Measurements from ENCODE around the gene LIX1L. TPM values are rescaled to one million over a fixed set of nuclear protein-coding genes. Genes with fewer than 3 reads are reported as not detected.

The LIX1L gene
- total RNA-seq, 2 experiments from 2014 or later = 21.4 to 21.5 TPM

GRCh38 chr1:145927916-145928643 is 29.7 kb downstream of the LIX1L start:
- Histone ChIP-seq H3K27me3 (ENCODE audit: control insufficient read depth in 1 of 2, insufficient read depth in 2 of 2, low read length in 2 of 2) (no peaks in the 10 kb centered on the region), H3K4me1 (ENCODE audit: insufficient read depth, low read length) (peaks cover 45% of the 10 kb centered on the region), H3K36me3 (ENCODE audit: insufficient read depth, low read length) (peaks cover 20% of the 10 kb centered on the region), H3K27ac (ENCODE audit: low read depth in 1 of 2, low read length in 2 of 2) (peak overlapping the region; percentile 93 to 98), H3K4me3 (ENCODE audit: low read length) (peak overlapping the region; percentile 95), H3K9me3 (ENCODE audit: control insufficient read depth in 1 of 2, insufficient read depth in 1 of 2, low read length in 2 of 2) (no peaks in the 10 kb centered on the region)
- Mint-ChIP-seq H3K36me3 (ENCODE audit: low read depth) (peaks cover 14% of the 10 kb centered on the region), H3K4me3 (no peak overlapping the region), H3K27ac (no peak overlapping the region), H3K4me1 (ENCODE audit: low read depth) (peaks cover 29% of the 10 kb centered on the region), H3K9me3 (no peaks in the 10 kb centered on the region), H3K27me3 (no peaks in the 10 kb centered on the region)
- TF ChIP-seq CTCF (IDR thresholded peaks at IDR 0.05) = no peak
- intact Hi-C loops (cut with DNase I, micrococcal nuclease) = loop anchor here (1.0 to 2.0 kb wide), 6 partner anchors 10 to 69 kb away; partner anchors contain the start of genes ANKRD34A (in 1 of the 2), LIX1L (in 1 of the 2), PEX11B (in 1 of the 2) and PIAS3 (in 1 of the 2)
- peak in 2 of 14 experiments; percentile 11 to 19 for DNase-seq
- ChIA-PET CTCF (interaction anchor here (0.6 to 2.3 kb wide), 20 partner anchors 10 to 109 kb away, joined by 3 to 40 read pairs (median 4); partner anchors contain the start of genes ANKRD34A, LIX1L, NUDT17 and PEX11B), POLR2A (interaction anchor here (0.6 to 3.7 kb wide), 33 partner anchors 8 to 124 kb away, joined by 3 to 213 read pairs (median 7); partner anchors contain the start of genes ANKRD34A, ITGA10, LIX1L and NUDT17)
- ATAC-seq (ENCODE audit: poor library complexity) = no peak

- H3K27ac ChIP-seq (ENCODE audit: low read depth in 1 of 2, low read length in 2 of 2) = peak within 1 kb of the TSS; percentile 93 to 98
- peak; percentile 96 for ATAC-seq (ENCODE audit: poor library complexity)
- Mint-ChIP-seq H3K4me3 (no peak within 1 kb of the TSS), H3K27me3 (no peaks in the 10 kb centered on the region), H3K27ac (no peak within 1 kb of the TSS), H3K4me1 (ENCODE audit: low read depth) (peaks cover 21% of the 10 kb centered on the region), H3K9me3 (no peaks in the 10 kb centered on the region), H3K36me3 (ENCODE audit: low read depth) (peaks cover 7% of the 10 kb centered on the region)
- H3K9me3 ChIP-seq (ENCODE audit: control insufficient read depth in 1 of 2, insufficient read depth in 1 of 2, low read length in 2 of 2) = no peaks in the 10 kb centered on the region
- TF ChIP-seq CTCF (IDR thresholded peaks at IDR 0.05) = peak; percentile 81
- DNase-seq = peak; percentile 87 to 99 (median 90)
- ChIA-PET CTCF (interaction anchor here (0.6 to 2.3 kb wide), 20 partner anchors 9 to 110 kb away, joined by 3 to 40 read pairs (median 4); partner anchors contain the start of genes ANKRD34A, LIX1L, NUDT17 and PEX11B), POLR2A (interaction anchor here (0.6 to 3.7 kb wide), 34 partner anchors 9 to 125 kb away, joined by 3 to 213 read pairs (median 7); partner anchors contain the start of genes ANKRD34A, ITGA10, LIX1L and NUDT17)
- no peaks in the 10 kb centered on the region for H3K27me3 ChIP-seq (ENCODE audit: control insufficient read depth in 1 of 2, insufficient read depth in 2 of 2, low read length in 2 of 2)
- intact Hi-C loops (cut with DNase I, micrococcal nuclease) = loop anchor here (1.0 to 2.0 kb wide), 6 partner anchors 9 to 70 kb away; partner anchors contain the start of genes ANKRD34A (in 1 of the 2), LIX1L (in 1 of the 2), PEX11B (in 1 of the 2) and PIAS3 (in 1 of the 2)
- H3K4me3 ChIP-seq (ENCODE audit: low read length) = peak within 1 kb of the TSS; percentile 95
- H3K4me1 ChIP-seq (ENCODE audit: insufficient read depth, low read length) = peaks cover 37% of the 10 kb centered on the region
- peaks cover 23% of the 10 kb centered on the region for H3K36me3 ChIP-seq (ENCODE audit: insufficient read depth, low read length)
These were observed 30.5 kb downstream of the LIX1L start, which contains the start of gene RBM8A for GRCh38 chr1:145927063-145927886. TSS of gene RBM8A (minus strand) at chr1:145927484. CDS start at chr1:145927426, 58 bp downstream.

- no peak overlapping the region for H3K4me3 Mint-ChIP-seq
- intact Hi-C loops (cut with DNase I, micrococcal nuclease) = loop anchor here (1.0 to 2.0 kb wide), 6 partner anchors 8 to 70 kb away; partner anchors contain the start of genes ANKRD34A (in 1 of the 2), LIX1L (in 1 of the 2), PEX11B (in 1 of the 2) and PIAS3 (in 1 of the 2)
- H3K9me3 Mint-ChIP-seq = no peaks in the 10 kb centered on the region
- TF ChIP-seq CTCF (IDR thresholded peaks at IDR 0.05) = no peak
- H3K4me1 Mint-ChIP-seq (ENCODE audit: low read depth) = peaks cover 17% of the 10 kb centered on the region
- no peaks in the 10 kb centered on the region for H3K9me3 ChIP-seq (ENCODE audit: control insufficient read depth in 1 of 2, insufficient read depth in 1 of 2, low read length in 2 of 2)
- no peaks in the 10 kb centered on the region for H3K27me3 ChIP-seq (ENCODE audit: control insufficient read depth in 1 of 2, insufficient read depth in 2 of 2, low read length in 2 of 2)
- H3K4me1 ChIP-seq (ENCODE audit: insufficient read depth, low read length) = peaks cover 31% of the 10 kb centered on the region
- ATAC-seq (ENCODE audit: poor library complexity) (no peak), DNase-seq (no peak)
- peaks cover 23% of the 10 kb centered on the region for H3K36me3 ChIP-seq (ENCODE audit: insufficient read depth, low read length)
- ChIA-PET POLR2A (interaction anchor here (1.0 to 3.7 kb wide), 25 partner anchors 8 to 125 kb away, joined by 3 to 213 read pairs (median 10); partner anchors contain the start of genes ANKRD34A, ITGA10, LIX1L and NUDT17), CTCF (interaction anchor here (1.5 to 2.3 kb wide), 11 partner anchors 8 to 110 kb away, joined by 4 to 40 read pairs (median 7); partner anchors contain the start of genes ANKRD34A, LIX1L, PEX11B and POLR3GL)
- peak overlapping the region; percentile 93 to 98 for H3K27ac ChIP-seq (ENCODE audit: low read depth in 1 of 2, low read length in 2 of 2)
- peak overlapping the region; percentile 95 for H3K4me3 ChIP-seq (ENCODE audit: low read length)
- peaks cover 8% of the 10 kb centered on the region for H3K36me3 Mint-ChIP-seq (ENCODE audit: low read depth)
- no peaks in the 10 kb centered on the region for H3K27me3 Mint-ChIP-seq
- no peak overlapping the region for H3K27ac Mint-ChIP-seq
These were observed 31.1 kb downstream of the LIX1L start for GRCh38 chr1:145926686-145927062.
